Vagina (tissue), 2 donors: ENCODE measurements around the gene EIF5AL1.

Source experiments
- CTCF ChIP-seq, 3 experiments: fragments of 450-650 bp in 2 of 3; fragments of 200-600 bp in 1 of 3; sonication (generic) in 1 of 3; IDR thresholded peaks; one replicate each; pipeline ENCODE4 v1.5.1; 2017 to 2019; ENCODE audit warnings: antibody characterized with exemption in 3 of 3, mild to moderate bottlenecking in 2 of 3, moderate library complexity in 2 of 3
- POLR2A ChIP-seq, 2 donors: fragments of 450-650 bp; IDR thresholded peaks; one replicate each; pipeline ENCODE4 v1.6.1; 2017; ENCODE audit warnings: antibody characterized with exemption in 2 of 2, mild to moderate bottlenecking in 2 of 2, moderate library complexity in 2 of 2
- POLR2AphosphoS5 ChIP-seq, 2 donors: sonication (generic); formaldehyde crosslinking; IDR thresholded peaks; one replicate each; pipeline ENCODE4 v1.9.0; 2017; ENCODE audit warnings: antibody characterized with exemption in 2 of 2, mild to moderate bottlenecking in 2 of 2, low read depth in 1 of 2; ENCODE audit not compliant: insufficient read depth in 1 of 2

- TF ChIP-seq CTCF (IDR thresholded peaks at IDR 0.05) (no peak), POLR2A (IDR thresholded peaks at IDR 0.05) (no peak), POLR2AphosphoS5 (IDR thresholded peaks at IDR 0.05; ENCODE audit: insufficient read depth in 1 of 2, low read depth in 1 of 2) (no peak)
Measured at GRCh38 chr10:79493806-79494205, 18.5 kb upstream of the EIF5AL1 start.
